Bronchial epithelial cell (primary cell): ENCODE measurements around the gene TMEM63C. TPM values are rescaled to one million over a fixed set of nuclear protein-coding genes. Genes with fewer than 3 reads are reported as not detected.
"Not testable (repeated sequence)": the region's sequence is repeated elsewhere in the genome, so short reads cannot be mapped to it uniquely, and the experiment has no call there.

Experiments used
- DNase-seq: peaks from one replicate; pipeline ENCODE4 v3.0.0-alpha.2; 2010; ENCODE audit warnings: low read depth
- FAIRE-seq: peaks from 2 replicates; lab custom pipeline; 2011; peaks lifted over from hg19 to GRCh38; lab: Jason Lieb, UNC
- H3K27me3 ChIP-seq: 2 replicates; pipeline ENCODE4 v1.5.1; 2011; ENCODE audit warnings: low read length; ENCODE audit not compliant: control insufficient read depth, insufficient read depth
- H3K36me3 ChIP-seq: 2 replicates; pipeline ENCODE4 v1.5.1; 2011; ENCODE audit warnings: low read length; ENCODE audit not compliant: control insufficient read depth, insufficient read depth
- H3K4me3 ChIP-seq: 2 replicates; pipeline ENCODE4 v1.5.1; 2011; ENCODE audit warnings: mild to moderate bottlenecking, low read depth, low read length, control low read depth
- CTCF ChIP-seq: IDR thresholded peaks from 2 replicates; pipeline ENCODE4 v1.5.1; 2011; ENCODE audit warnings: mild to moderate bottlenecking, moderate library complexity, low read length, control low read depth, inconsistent platforms; ENCODE audit not compliant: insufficient read depth, severe bottlenecking
- total RNA-seq: library from RNA; depleted of rRNA; stranded (reverse); fragments of >200 nt; gene quantifications from 2 replicates; pipeline ENCODE4 v1.2.1, GENCODE V29; 2014

The TMEM63C gene
- total RNA-seq, 1 donor from 2014 or later = 0.79 TPM

- FAIRE-seq = no peak
- no peak for DNase-seq
- TF ChIP-seq CTCF = no peak
- Histone ChIP-seq H3K36me3 (no peaks in the 10 kb centered on the region), H3K4me3 (no peak overlapping the region), H3K27me3 (peaks cover 4% of the 10 kb centered on the region)
Measured at GRCh38 chr14:77161011-77161410, 20.6 kb upstream of the TMEM63C start.

GRCh38 chr14:77170045-77170444 is 11.6 kb upstream of the TMEM63C start:
- FAIRE-seq = no peak
- Histone ChIP-seq H3K36me3 (no peaks in the 10 kb centered on the region), H3K27me3 (peaks cover 1% of the 10 kb centered on the region), H3K4me3 (no peak overlapping the region)
- DNase-seq = no peak
- no peak for TF ChIP-seq CTCF

GRCh38 chr14:77172916-77173315 is 8.7 kb upstream of the TMEM63C start:
- FAIRE-seq = no peak
- no peak overlapping the region for H3K4me3 ChIP-seq

GRCh38 chr14:77173911-77174617 is 7.5 kb upstream of the TMEM63C start:
- peak; percentile 34 for DNase-seq

More at GRCh38 chr14:77172916-77173315, 8.7 kb upstream of the TMEM63C start:
- no peaks in the 10 kb centered on the region for H3K36me3 ChIP-seq
- no peak for DNase-seq
- peaks cover 2% of the 10 kb centered on the region for H3K27me3 ChIP-seq
- TF ChIP-seq CTCF = no peak

GRCh38 chr14:77175843-77176242 is 5.8 kb upstream of the TMEM63C start:
- H3K36me3 ChIP-seq = no peaks in the 10 kb centered on the region
- H3K4me3 ChIP-seq = no peak overlapping the region
- no peak for TF ChIP-seq CTCF
- peaks cover 4% of the 10 kb centered on the region for H3K27me3 ChIP-seq
- no peak for FAIRE-seq
- DNase-seq = no peak

More at GRCh38 chr14:77173911-77174617, 7.5 kb upstream of the TMEM63C start:
- not testable (repeated sequence) for H3K27me3 ChIP-seq, FAIRE-seq, H3K4me3 ChIP-seq, H3K36me3 ChIP-seq

- Histone ChIP-seq H3K4me3 (no peak overlapping the region), H3K27me3 (peaks cover 4% of the 10 kb centered on the region), H3K36me3 (no peaks in the 10 kb centered on the region)
- DNase-seq (no peak), FAIRE-seq (no peak)
- no peak for TF ChIP-seq CTCF
Measured at GRCh38 chr14:77177702-77178101, 3.9 kb upstream of the TMEM63C start.
